ENCODE data around the gene LYRM4. TPM values are rescaled to one million over a fixed set of nuclear protein-coding genes. Genes with fewer than 3 reads are reported as not detected.

The LYRM4 gene
- total RNA-seq, result 34.2 and 47.7 TPM in 2 replicates

DNA sequence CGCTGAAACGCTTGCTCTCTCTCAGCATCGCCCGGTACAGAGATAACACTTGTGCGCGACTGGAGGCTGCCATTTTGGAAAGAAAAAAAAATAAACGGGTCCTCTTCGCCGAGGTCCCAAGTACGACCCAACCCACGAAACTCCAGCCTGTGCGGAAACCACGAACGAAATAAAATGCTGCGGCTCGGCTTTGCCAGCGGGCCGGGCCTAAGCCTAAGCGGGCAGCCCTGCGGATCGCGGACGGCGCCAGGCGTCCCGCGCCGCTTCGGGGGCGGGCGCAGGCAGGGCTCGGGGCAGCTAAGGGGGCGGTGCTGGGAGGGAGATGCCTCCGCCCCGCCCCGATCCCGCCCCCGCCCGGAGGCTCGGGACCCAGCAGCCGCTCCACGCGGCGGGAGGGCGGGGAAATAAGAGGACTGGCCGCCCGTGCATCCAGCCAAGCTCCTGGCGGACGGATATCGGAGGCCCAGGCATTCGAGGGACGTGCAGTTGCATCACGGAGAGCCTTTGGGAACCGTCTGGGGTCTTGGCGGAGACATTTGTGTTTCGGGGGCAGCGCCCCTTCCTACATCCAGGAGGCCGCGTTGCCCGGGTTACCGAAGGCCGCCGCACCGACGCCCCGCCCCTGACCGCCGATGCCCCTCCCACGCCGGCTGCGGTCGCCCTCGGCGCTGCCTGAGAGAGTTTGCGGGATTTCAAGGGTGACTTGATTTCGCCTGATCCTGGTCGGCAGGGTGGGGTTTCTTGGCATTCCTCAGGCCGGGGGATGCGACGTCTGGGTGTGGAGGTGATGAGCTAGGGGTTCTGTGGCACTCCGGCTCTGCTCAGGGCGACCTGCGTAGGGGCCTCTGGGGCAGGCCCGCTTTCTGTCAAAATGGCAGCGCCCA, at the start of gene LYRM4, which contains the start of gene FARS2:
TSS of gene LYRM4 (minus strand) at position 290 of the 884 bp plus-strand sequence. CDS start at position 73, 217 bp downstream.
TSS of gene FARS2 (plus strand) at position 853 of the 884 bp plus-strand sequence.

DNA sequence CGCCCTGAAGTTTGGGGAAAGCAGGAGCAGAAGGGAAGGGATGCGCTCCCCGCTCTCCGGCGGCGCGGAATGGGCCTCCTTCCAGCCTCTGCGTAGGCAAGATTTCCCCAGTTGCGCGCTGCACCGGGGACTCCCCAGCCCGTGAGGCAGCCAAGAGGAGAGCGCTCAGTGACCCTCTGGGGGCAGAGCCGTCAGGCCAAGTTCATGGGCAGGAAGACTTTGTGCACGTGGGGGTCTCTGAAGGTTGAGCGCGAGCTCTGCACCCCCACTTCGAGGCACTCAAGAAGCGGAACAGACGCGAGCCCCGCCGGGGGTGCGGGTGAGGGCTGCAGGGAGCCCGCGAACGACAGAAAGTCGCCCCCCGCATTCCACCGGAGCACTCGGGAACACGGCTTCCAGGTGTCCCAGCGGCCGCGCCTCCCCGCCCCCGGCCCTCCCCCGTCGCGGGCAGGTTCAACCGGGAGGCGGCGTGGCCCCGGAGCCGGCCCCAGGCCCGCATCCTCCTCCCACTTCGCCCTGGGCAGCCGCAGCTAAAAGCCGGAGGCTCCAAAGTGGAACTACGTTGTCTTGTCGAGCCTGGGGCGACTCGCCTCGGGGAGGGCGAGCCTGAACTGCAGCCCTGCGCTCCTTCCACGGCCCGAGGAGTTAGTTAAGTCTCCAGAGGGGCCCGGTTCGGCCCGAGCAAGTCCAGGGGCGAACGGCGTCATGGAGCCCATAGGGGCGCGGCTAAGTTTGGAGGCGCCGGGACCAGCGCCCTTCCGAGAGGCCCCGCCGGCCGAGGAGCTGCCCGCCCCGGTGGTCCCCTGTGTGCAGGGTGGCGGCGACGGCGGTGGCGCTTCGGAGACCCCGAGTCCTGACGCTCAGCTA, 175.7 kb downstream of the LYRM4 start, which contains the start of gene PPP1R3G:
TSS of gene PPP1R3G (plus strand) at position 561 of the 867 bp plus-strand sequence. CDS start at position 706, 145 bp downstream.

Other genes starting within 250 kb of the LYRM4 start
- gene PPP1R3G, start 175.6 kb downstream of the LYRM4 start, total RNA-seq, result 0.04 and 0.23 TPM in 2 replicates
- 11.9 and 17.2 TPM in 2 replicates for gene FARS2, start 563 bp upstream of the LYRM4 start, total RNA-seq

Data from hair follicular keratinocyte (primary cell).